T-helper 1 cell treated with Interleukin-12 subunit alpha and Interleukin-12 subunit beta and Interleukin-4 antibody, amounts not matched to agents 30 μg/mL and 1 μg/mL, for 36 hours (primary cell): ENCODE measurements around the gene SNTA1.
A peak's percentile ranks its signal among the peaks of the same experiment; 100 is the strongest.
"Not testable (repeated sequence)": the region's sequence is repeated elsewhere in the genome, so short reads cannot be mapped to it uniquely, and the experiment has no call there.

Source experiments
- H3K27ac Mint-ChIP-seq: one replicate; pipeline ENCODE4 v1.8.0; 2021; ENCODE audit warnings: mild to moderate bottlenecking, mixed read lengths
- H3K27me3 Mint-ChIP-seq: one replicate; pipeline ENCODE4 v1.8.0; 2021; ENCODE audit warnings: low read depth, mixed read lengths
- H3K36me3 Mint-ChIP-seq: one replicate; pipeline ENCODE4 v1.8.0; 2021; ENCODE audit warnings: low read depth, mixed read lengths
- H3K4me1 Mint-ChIP-seq: one replicate; pipeline ENCODE4 v1.8.0; 2021; ENCODE audit warnings: low read depth, mixed read lengths
- H3K4me3 Mint-ChIP-seq: one replicate; pipeline ENCODE4 v1.8.0; 2021; ENCODE audit warnings: mild to moderate bottlenecking, moderate library complexity, mixed read lengths
- H3K9me3 Mint-ChIP-seq: one replicate; pipeline ENCODE4 v1.8.0; 2021; ENCODE audit warnings: mixed read lengths

The SNTA1 gene

DNA sequence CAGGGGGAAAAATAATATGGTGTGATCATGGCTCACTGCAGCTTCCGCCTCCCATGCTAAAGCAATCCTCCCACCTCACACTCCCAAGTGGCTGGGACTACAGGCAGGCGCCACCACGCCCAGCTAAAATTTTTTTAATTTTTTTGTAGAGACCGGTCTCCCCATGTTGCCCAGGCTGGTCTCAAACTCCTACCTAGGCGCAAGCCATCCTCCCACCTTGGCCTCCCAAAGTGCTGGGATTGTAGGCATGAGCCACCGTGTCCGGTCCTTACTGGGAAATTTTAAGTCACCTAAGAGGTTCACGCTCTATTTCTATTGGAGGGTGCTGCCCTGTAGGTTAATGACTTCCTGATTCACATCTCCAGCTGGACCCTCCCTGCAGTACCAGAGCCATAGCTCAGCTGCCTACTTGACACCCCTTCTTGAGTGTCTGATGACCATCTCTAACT, 41.6 kb downstream of the SNTA1 start:
- H3K4me1 Mint-ChIP-seq, result peaks cover 16% of the 10 kb centered on the region
- peak overlapping the region; percentile 92 for H3K27ac Mint-ChIP-seq
- H3K9me3 Mint-ChIP-seq, result no peaks in the 10 kb centered on the region
- peak overlapping the region; percentile 97 for H3K4me3 Mint-ChIP-seq
- no peaks in the 10 kb centered on the region for H3K27me3 Mint-ChIP-seq
- H3K36me3 Mint-ChIP-seq, result no peaks in the 10 kb centered on the region

DNA sequence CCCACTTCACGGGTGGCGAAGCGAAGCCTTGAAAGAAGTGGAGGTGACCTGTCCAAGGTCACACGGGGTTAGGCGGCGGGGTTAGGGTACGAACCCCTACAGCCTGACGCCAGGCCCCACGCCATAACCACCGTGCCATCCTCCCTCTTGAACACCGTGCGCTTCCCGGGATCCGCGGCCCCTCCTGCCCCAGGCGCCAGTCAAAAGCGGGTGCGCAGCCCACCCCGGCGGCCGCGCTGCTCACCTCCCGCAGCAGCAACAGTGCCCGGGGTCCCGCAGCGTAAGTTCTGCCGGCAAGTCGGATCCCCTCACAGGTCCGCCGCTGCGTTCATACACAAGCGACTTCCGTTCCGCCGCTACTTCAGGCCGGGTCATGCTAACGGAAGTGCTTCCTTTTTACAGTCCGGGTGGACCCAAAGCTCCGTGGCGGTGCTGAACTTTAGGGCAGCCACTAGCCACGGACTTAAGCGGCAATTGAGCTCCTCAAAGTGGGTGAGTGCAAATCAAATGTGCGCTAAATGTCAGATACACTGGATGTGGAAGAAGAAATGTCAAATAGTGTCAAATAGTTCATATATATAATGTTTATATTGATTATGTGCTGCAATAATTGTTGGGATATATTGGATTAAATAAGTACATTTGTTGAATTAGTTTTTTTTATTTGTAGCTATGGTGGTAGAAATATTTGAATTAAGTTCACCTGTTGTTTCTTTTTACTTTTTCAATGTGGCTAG, 42.2 kb downstream of the SNTA1 start, which contains the start of gene CDK5RAP1:
Gene CDK5RAP1, minus strand, starts transcription at position 336 of the 737 bp plus-strand sequence. CDS start 4,455 bp downstream, outside the sequence.
- H3K27ac Mint-ChIP-seq, result peak within 1 kb of the TSS; percentile 92
- H3K4me3 Mint-ChIP-seq, result peak within 1 kb of the TSS; percentile 97
- H3K4me1 Mint-ChIP-seq, result peaks cover 16% of the 10 kb centered on the region
- peaks cover under 1% of the 10 kb centered on the region for H3K36me3 Mint-ChIP-seq
- H3K9me3 Mint-ChIP-seq, result no peaks in the 10 kb centered on the region
- no peaks in the 10 kb centered on the region for H3K27me3 Mint-ChIP-seq

DNA sequence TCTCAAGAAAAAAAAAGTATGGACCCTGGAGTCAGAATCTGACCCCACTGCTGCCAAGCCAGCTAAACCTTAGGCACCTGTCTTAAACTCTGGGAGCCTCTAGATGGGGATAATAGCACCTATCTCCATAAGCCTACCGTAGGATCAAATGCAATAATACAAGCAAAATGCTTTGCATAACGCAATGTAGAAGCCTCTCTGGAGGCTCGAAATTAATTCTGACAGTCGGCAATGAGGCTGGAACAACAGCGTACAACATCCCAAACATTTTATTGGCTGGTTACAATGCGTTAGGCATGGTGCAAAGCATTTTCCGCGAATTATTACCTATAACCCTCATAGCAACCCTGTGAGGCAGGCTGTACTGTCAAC, 42.8 kb downstream of the SNTA1 start:
- H3K36me3 Mint-ChIP-seq, result peaks cover 6% of the 10 kb centered on the region
- peak overlapping the region; percentile 34 for H3K27ac Mint-ChIP-seq
- H3K4me3 Mint-ChIP-seq, result peak overlapping the region; percentile 97
- peaks cover 16% of the 10 kb centered on the region for H3K4me1 Mint-ChIP-seq
- H3K9me3 Mint-ChIP-seq, result no peaks in the 10 kb centered on the region
- no peaks in the 10 kb centered on the region for H3K27me3 Mint-ChIP-seq

DNA sequence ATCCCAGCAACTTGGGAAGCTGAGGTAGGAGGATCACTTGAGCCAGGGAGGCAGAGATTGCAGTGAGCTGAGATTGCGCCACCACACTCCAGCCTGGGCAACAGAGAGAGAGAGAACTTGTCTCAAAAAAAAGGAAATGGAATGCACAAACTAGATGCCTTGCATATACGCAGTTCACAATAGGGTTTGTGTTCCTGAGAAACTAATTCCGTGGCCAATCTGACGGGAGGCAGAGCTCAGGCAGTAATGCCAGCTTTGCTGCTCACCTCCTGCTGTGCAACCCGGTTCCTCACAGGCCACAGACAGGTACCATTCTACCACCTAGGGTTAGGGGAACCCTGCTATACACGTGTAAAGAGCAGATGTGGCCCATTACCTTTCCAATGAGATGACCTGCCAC, 43.6 kb downstream of the SNTA1 start:
- Mint-ChIP-seq H3K27ac (no peak overlapping the region), H3K9me3 (no peaks in the 10 kb centered on the region), H3K27me3 (no peaks in the 10 kb centered on the region), H3K36me3 (peaks cover 8% of the 10 kb centered on the region), H3K4me3 (peak overlapping the region; percentile 97), H3K4me1 (peaks cover 16% of the 10 kb centered on the region)

DNA sequence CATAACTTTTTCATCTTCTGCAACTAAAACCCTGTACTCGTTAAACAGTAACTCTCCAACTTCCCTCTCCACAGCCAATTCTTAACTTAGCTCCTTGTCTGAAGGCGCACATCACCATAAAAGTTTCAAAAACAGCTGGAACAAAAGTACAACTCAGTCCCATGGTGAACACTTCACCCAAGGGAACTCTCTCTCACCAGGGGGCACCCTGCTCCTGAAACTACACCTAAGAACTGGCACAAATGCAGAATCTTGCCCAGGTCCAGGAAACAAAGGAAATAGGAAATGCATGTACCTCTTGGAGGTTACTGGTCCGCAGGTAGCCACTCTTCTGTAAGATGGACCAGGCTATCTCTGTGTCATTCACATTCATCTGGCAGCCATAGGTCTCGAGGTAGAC, 48.8 kb downstream of the SNTA1 start:
- H3K9me3 Mint-ChIP-seq, result no peaks in the 10 kb centered on the region
- no peaks in the 10 kb centered on the region for H3K27me3 Mint-ChIP-seq
- peaks cover 40% of the 10 kb centered on the region for H3K36me3 Mint-ChIP-seq
- H3K27ac Mint-ChIP-seq, result no peak overlapping the region
- peaks cover 5% of the 10 kb centered on the region for H3K4me1 Mint-ChIP-seq
- no peak overlapping the region for H3K4me3 Mint-ChIP-seq

DNA sequence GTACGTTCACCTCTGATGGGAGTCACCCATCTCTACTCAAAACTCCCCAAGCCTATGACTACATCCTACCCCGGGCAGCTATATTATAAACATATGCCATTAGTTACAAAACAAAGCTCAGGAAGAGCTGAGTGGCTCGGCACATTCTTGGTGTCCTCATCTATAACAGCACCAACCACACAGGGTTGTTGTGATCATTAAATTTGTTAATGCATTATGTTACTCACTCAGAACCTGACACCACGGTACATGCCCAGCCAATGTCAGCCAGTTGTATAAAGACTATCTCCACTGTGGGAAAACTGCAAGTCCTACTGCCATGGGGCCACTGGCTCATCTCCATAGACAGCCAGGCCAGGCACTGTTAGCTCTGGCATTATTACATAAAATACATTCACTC, 50.0 kb downstream of the SNTA1 start:
- H3K27ac Mint-ChIP-seq, result no peak overlapping the region
- no peaks in the 10 kb centered on the region for H3K27me3 Mint-ChIP-seq

DNA sequence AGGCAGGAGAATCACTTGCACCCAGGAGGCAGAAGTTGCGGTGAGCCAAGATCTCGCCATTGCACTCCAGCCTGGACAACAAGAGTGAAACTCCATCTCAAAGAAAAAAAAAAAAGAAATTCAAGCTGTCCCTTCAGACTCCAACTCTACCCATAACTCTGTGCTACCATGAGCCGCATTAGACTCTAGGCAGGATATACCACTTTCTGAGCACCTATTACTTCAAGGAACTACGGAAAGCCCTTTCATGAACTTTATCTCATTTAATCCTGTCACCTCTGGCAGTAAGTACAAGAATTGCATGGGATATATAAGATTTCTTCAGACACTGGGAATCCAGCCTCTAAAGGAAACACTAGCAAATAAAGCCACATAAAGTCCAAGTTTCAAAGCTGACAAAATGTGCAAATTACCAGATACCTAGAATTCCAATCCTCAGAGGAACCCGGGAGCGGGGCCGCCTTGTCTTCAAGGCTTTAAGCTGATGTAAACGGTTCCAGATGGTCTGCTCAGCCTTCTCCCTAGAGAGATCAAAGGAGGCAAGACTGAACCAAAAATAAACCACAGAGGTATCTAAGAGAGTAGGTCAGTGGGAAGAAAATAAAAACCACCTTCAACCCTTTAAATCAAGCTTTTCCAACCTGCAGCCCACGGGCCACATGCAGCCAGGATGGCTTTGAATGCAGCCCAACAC, 51.7 kb downstream of the SNTA1 start:
- H3K4me3 Mint-ChIP-seq, result no peak overlapping the region
- H3K27me3 Mint-ChIP-seq, result no peaks in the 10 kb centered on the region
- no peaks in the 10 kb centered on the region for H3K4me1 Mint-ChIP-seq
- no peaks in the 10 kb centered on the region for H3K9me3 Mint-ChIP-seq
- no peak overlapping the region for H3K27ac Mint-ChIP-seq
- peaks cover 49% of the 10 kb centered on the region for H3K36me3 Mint-ChIP-seq

More for the DNA sequence above, 50.0 kb downstream of the SNTA1 start:
- Mint-ChIP-seq H3K9me3 (no peaks in the 10 kb centered on the region), H3K4me1 (no peaks in the 10 kb centered on the region), H3K36me3 (peaks cover 43% of the 10 kb centered on the region), H3K4me3 (no peak overlapping the region)

DNA sequence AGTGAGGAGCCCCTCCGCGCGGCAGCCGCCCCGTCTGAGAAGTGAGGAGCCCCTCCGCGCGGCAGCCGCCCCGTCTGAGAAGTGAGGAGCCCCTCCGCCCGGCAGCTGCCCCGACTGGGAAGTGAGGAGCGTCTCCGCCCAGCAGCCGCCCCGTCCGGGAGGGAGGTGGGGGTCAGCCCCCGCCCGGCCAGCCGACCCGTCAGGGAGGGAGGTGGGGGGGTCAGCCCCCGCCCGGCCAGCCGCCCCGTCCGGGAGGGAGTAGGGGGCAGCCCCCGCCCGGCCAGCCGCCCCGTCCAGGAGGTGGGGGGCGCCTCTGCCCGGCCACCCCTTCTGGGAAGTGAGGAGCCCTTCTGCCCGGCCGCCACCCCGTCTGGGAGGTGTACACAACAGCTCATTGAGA, 54.2 kb downstream of the SNTA1 start:
- not testable (repeated sequence) for H3K4me3 Mint-ChIP-seq, H3K27me3 Mint-ChIP-seq, H3K9me3 Mint-ChIP-seq, H3K4me1 Mint-ChIP-seq, H3K27ac Mint-ChIP-seq
- peaks cover 44% of the 10 kb centered on the region for H3K36me3 Mint-ChIP-seq

DNA sequence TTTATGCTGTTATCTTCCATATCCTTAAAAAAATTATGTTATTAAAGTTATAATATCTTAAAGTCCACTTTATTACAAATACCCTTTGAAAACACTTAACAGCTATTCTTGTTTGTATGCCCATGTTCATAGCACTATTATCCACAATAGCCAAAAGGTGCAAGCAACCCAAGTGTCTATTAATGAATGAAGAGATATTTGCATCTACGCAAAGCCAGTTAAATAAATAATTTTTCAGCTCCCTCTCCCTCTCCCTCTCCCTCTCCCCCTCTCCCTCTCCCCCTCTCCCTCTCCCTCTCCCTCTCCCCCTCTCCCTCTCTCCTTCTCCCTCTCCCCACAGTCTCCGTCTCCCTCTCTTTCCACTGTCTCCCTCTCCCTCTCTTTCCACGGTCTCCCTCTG, 55.3 kb downstream of the SNTA1 start:
- H3K36me3 Mint-ChIP-seq, result peaks cover 41% of the 10 kb centered on the region
- H3K27me3 Mint-ChIP-seq, result no peaks in the 10 kb centered on the region
- no peaks in the 10 kb centered on the region for H3K4me1 Mint-ChIP-seq
- no peak overlapping the region for H3K27ac Mint-ChIP-seq
- no peak overlapping the region for H3K4me3 Mint-ChIP-seq
- H3K9me3 Mint-ChIP-seq, result no peaks in the 10 kb centered on the region

DNA sequence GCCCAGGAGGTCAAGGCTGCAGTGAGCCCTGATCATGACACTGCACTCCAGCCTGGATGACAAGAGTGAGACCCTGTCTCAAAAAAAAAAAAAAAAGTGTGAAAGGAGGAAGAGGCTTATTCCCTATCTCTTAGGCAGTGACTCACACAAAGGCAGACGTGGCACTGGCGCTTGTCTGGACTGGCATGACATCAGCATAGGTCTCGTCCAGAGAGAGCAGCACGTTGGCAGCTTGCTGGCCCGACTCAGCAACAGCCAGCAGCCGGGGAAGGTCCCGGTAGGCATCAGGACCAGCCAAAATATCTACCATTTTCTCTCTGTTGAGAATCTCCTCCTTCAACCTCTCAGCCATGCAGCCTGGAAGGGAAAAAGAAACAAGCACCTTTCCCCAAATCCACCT, 56.4 kb downstream of the SNTA1 start:
- Mint-ChIP-seq H3K27me3 (no peaks in the 10 kb centered on the region), H3K4me1 (no peaks in the 10 kb centered on the region), H3K4me3 (no peak overlapping the region), H3K27ac (no peak overlapping the region), H3K36me3 (peaks cover 36% of the 10 kb centered on the region), H3K9me3 (no peaks in the 10 kb centered on the region)

DNA sequence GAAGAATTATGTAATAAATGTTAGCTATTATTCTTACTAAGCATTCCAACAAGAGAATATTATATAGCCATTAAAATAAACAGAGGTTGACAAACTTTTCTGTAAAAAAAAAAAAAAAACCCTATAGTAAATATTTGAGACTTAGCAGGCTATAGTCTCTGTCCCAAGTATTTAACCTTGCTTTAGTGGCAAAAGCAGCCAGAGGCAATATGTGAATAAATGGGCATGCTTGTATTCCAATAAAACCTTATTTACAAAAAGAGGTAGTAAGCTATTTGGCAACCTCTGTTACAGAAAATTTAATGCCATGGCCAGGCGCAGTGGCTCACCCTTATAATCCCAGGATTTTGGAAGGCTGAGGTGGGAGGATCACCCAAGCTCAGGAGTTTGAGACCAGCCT, 56.9 kb downstream of the SNTA1 start:
- Mint-ChIP-seq H3K36me3 (peaks cover 31% of the 10 kb centered on the region), H3K27ac (no peak overlapping the region), H3K27me3 (no peaks in the 10 kb centered on the region), H3K4me1 (no peaks in the 10 kb centered on the region), H3K4me3 (no peak overlapping the region), H3K9me3 (no peaks in the 10 kb centered on the region)

DNA sequence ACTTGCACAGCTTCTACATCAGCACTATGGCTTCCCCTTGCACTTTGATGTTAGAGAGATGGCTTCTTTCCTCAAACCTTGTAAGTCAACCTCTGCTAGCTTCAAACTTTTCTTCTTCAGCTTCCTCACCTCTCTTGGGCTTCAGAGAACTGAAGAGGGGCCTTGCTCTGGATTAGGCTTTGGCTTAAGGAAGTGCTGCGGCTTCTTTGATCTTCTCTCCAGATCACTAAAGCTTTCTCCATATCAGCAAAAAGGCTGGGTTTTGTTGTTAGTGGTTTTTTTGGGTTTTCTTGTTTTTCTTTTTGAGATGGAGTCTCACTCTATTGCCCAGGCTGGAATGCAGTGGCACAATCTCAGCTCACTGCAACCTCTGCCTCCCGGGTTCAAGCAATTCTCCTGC, 66.2 kb downstream of the SNTA1 start:
- no peaks in the 10 kb centered on the region for H3K9me3 Mint-ChIP-seq
- no peaks in the 10 kb centered on the region for H3K27me3 Mint-ChIP-seq
- H3K4me1 Mint-ChIP-seq, result peaks cover 30% of the 10 kb centered on the region
- peaks cover 22% of the 10 kb centered on the region for H3K36me3 Mint-ChIP-seq
- H3K27ac Mint-ChIP-seq, result peak overlapping the region; percentile 49
- no peak overlapping the region for H3K4me3 Mint-ChIP-seq

DNA sequence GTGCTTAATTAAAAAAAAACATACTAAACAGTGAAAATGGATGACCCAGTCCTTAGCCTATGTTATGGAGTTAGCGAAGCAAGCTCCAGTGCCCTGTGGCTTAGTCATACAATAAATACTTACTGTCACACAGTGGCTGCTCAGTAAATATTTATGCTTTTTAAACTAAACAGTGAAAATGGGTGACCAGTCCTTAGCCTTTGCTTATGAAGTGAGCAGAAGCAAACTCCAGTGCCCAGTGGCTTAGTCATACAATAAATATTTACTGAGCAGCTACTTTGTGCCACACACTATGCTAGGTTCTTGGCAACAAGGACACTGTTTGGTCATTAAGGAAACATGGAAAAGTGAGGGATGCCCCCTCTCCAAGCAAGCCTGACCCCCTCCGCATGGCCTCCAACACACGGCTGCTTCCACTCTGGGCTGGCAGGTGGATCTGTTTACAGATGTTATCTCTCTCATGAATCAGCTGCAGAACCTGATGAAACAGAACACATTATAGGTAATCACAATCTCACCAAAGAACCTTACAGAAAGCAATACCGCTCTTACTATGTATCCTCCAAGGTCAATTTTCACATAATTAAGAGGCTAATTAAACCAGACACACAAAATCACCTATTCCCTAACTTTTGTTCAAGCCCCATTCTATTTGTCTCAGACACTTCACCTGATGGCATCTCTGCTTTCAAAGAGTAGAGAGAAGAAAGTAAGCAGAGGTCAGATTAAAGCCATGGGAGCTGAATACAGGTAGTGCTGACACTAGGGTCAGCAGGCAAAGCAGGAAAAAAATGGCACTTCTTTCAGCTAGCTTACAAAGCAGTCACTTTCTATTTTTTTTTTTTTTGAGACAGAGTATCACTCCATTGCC, 69.6 kb downstream of the SNTA1 start:
- H3K4me1 Mint-ChIP-seq, result peaks cover 47% of the 10 kb centered on the region
- H3K27ac Mint-ChIP-seq, result no peak overlapping the region
- H3K4me3 Mint-ChIP-seq, result no peak overlapping the region
- H3K27me3 Mint-ChIP-seq, result no peaks in the 10 kb centered on the region
- H3K36me3 Mint-ChIP-seq, result peaks cover 31% of the 10 kb centered on the region
- no peaks in the 10 kb centered on the region for H3K9me3 Mint-ChIP-seq

DNA sequence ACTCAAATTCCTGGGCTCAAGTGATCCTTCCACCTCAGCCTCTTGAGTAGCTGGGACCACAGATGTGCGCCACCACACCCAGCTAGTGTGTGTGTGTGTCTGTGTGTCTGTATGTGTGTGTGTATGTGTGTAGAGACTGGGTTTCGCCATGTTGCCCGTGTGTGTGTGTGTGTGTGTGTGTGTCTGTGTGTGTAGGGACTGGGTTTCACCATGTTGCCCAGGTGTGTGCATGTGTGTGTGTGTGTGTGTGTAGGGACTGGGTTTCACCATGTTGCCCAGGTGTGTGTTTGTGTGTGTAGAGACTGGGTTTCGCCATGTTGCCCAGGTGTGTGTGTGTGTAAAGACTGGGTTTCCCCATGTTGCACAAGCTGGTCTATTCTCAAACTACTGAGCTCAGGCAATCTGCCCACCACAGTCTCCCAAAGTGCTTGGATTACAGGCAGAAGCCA, 70.5 kb downstream of the SNTA1 start:
- Mint-ChIP-seq H3K27ac (peak overlapping the region; percentile 62), H3K4me1 (peaks cover 43% of the 10 kb centered on the region), H3K9me3 (no peaks in the 10 kb centered on the region), H3K4me3 (no peak overlapping the region), H3K36me3 (peaks cover 30% of the 10 kb centered on the region), H3K27me3 (no peaks in the 10 kb centered on the region)
